ENCODE data around the gene PRKAA2. TPM values are rescaled to one million over a fixed set of nuclear protein-coding genes. Genes with fewer than 3 reads are reported as not detected.

The PRKAA2 gene
- total and polyA plus RNA-seq, 2 of the 13 experiments (the other 11 are each of a cell fraction or from before 2014, with no cell fraction given): 6.0 to 7.5 TPM

DNA sequence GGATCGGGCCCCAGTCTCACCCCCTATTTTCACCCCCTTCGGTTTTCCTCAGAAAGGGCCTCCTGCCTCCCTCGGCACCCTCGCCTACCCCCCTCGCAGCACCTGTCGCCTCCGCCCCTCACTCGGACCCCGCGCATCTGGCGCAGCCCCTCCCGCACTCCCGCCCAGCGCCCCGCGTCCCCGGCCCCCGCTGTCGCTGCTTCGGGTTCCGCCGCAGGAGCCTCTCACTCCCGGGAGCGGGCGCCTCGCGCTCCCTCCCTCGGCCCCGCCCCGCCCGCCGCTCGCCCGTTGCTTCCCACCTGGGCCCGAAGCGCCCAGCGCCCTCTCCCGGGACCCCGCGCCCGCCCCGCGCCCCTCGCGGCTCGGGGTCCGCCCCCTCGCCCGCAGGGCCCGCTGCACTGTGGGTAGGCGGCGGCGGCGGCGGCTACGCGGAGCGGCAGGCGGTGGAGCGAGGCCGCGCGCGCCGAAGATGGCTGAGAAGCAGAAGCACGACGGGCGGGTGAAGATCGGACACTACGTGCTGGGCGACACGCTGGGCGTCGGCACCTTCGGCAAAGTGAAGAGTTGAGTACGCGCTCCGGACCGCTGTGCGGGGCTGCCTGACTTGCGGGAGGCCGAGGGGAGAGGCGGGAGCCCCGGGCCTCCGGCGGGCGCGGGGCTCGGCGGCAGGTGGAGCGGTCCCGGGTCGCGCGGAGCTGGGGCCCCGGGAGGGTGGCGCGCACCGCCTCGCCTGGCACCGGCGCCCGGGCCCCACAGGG, at the start of gene PRKAA2 (continued):
- TF ChIP-seq ZIK1 (CRISPR knock-in tag; IDR thresholded peaks at IDR 0.05; ENCODE audit: borderline replicate concordance, low read depth) (no peak), EED (CRISPR knock-in tag; IDR thresholded peaks at IDR 0.05) (no peak), TARDBP (CRISPR knock-in tag; IDR thresholded peaks at IDR 0.05) (0 out of 2 replicates have a peak, but pooled peaks have one; percentile 28), ZKSCAN1 (IDR thresholded peaks at IDR 0.05; ENCODE audit: low read length) (no peak), DNMT1 (CRISPR knock-in tag; IDR thresholded peaks at IDR 0.05) (no peak), ZNF383 (CRISPR knock-in tag; IDR thresholded peaks at IDR 0.05; ENCODE audit: borderline replicate concordance) (no peak), SKI (IDR thresholded peaks at IDR 0.05; ENCODE audit: partially characterized antibody) (peak; percentile 46), ZNF790 (CRISPR knock-in tag; IDR thresholded peaks at IDR 0.05; ENCODE audit: borderline replicate concordance) (no peak), HOXA9 (CRISPR knock-in tag; IDR thresholded peaks at IDR 0.05; ENCODE audit: borderline replicate concordance) (no peak), ZNF205 (CRISPR knock-in tag; IDR thresholded peaks at IDR 0.05) (no peak), PPARG (CRISPR knock-in tag; conservative IDR thresholded peaks at IDR 0.05) (no peak), THYN1 (CRISPR knock-in tag; IDR thresholded peaks at IDR 0.05; ENCODE audit: borderline replicate concordance, low read depth) (no peak)
- TF ChIP-seq, protein P1, sequence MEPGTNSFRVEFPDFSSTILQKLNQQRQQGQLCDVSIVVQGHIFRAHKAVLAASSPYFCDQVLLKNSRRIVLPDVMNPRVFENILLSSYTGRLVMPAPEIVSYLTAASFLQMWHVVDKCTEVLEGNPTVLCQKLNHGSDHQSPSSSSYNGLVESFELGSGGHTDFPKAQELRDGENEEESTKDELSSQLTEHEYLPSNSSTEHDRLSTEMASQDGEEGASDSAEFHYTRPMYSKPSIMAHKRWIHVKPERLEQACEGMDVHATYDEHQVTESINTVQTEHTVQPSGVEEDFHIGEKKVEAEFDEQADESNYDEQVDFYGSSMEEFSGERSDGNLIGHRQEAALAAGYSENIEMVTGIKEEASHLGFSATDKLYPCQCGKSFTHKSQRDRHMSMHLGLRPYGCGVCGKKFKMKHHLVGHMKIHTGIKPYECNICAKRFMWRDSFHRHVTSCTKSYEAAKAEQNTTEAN (CRISPR knock-in tag; conservative IDR thresholded peaks at IDR 0.05): peak; percentile 33
- TF ChIP-seq, protein P2, sequence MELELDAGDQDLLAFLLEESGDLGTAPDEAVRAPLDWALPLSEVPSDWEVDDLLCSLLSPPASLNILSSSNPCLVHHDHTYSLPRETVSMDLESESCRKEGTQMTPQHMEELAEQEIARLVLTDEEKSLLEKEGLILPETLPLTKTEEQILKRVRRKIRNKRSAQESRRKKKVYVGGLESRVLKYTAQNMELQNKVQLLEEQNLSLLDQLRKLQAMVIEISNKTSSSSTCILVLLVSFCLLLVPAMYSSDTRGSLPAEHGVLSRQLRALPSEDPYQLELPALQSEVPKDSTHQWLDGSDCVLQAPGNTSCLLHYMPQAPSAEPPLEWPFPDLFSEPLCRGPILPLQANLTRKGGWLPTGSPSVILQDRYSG (CRISPR knock-in tag; IDR thresholded peaks at IDR 0.05): no peak
- TF ChIP-seq, protein P3, sequence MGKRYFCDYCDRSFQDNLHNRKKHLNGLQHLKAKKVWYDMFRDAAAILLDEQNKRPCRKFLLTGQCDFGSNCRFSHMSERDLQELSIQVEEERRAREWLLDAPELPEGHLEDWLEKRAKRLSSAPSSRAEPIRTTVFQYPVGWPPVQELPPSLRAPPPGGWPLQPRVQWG (CRISPR knock-in tag; IDR thresholded peaks at IDR 0.05; ENCODE audit: borderline replicate concordance, low read depth): no peak
- TF ChIP-seq, protein P4, sequence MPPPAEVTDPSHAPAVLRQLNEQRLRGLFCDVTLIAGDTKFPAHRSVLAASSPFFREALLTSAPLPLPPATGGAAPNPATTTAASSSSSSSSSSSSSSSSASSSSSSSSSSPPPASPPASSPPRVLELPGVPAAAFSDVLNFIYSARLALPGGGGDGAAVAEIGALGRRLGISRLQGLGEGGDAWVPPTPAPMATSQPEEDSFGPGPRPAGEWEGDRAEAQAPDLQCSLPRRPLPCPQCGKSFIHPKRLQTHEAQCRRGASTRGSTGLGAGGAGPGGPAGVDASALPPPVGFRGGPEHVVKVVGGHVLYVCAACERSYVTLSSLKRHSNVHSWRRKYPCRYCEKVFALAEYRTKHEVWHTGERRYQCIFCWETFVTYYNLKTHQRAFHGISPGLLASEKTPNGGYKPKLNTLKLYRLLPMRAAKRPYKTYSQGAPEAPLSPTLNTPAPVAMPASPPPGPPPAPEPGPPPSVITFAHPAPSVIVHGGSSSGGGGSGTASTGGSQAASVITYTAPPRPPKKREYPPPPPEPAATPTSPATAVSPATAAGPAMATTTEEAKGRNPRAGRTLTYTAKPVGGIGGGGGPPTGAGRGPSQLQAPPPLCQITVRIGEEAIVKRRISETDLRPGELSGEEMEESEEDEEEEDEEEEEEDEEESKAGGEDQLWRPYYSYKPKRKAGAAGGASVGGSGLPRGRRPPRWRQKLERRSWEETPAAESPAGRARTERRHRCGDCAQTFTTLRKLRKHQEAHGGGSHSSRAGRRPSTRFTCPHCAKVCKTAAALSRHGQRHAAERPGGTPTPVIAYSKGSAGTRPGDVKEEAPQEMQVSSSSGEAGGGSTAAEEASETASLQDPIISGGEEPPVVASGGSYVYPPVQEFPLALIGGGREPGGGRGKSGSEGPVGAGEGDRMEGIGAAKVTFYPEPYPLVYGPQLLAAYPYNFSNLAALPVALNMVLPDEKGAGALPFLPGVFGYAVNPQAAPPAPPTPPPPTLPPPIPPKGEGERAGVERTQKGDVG (CRISPR knock-in tag; IDR thresholded peaks at IDR 0.05; ENCODE audit: borderline replicate concordance): no peak
- TF ChIP-seq, protein P5, sequence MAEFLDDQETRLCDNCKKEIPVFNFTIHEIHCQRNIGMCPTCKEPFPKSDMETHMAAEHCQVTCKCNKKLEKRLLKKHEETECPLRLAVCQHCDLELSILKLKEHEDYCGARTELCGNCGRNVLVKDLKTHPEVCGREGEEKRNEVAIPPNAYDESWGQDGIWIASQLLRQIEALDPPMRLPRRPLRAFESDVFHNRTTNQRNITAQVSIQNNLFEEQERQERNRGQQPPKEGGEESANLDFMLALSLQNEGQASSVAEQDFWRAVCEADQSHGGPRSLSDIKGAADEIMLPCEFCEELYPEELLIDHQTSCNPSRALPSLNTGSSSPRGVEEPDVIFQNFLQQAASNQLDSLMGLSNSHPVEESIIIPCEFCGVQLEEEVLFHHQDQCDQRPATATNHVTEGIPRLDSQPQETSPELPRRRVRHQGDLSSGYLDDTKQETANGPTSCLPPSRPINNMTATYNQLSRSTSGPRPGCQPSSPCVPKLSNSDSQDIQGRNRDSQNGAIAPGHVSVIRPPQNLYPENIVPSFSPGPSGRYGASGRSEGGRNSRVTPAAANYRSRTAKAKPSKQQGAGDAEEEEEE (CRISPR knock-in tag; IDR thresholded peaks at IDR 0.05; ENCODE audit: borderline replicate concordance): no peak

All from HepG2 (cell line).